PC-3 (cell line): ENCODE measurements around the gene RMND5B. TPM values are rescaled to one million over a fixed set of nuclear protein-coding genes. Genes with fewer than 3 reads are reported as not detected.

Experiments
- ATAC-seq: fragments of 200-7000 bp; cut with Tn5 transposase; 2 replicates; pipeline ENCODE4 v1.9.1; 2020; ENCODE audit warnings: mild to moderate bottlenecking, moderate library complexity
- BruUV-seq: library from RNA; stranded (reverse); fragments of 400-500 nt; replicated peaks from 2 replicates; lab custom pipeline; 2021; lab: Mats Ljungman, UMichigan
- CTCF ChIA-PET: fragments of 300-600 bp; sonication (Branson Sonifier 250); formaldehyde crosslinking; loops from one replicate; lab custom pipeline; 2022; ENCODE audit warnings: antibody characterized with exemption; lab: Charles Lee
- POLR2A ChIA-PET: fragments of 300-600 bp; sonication (Branson Sonifier 250); formaldehyde crosslinking; loops from one replicate; lab custom pipeline; 2022; ENCODE audit warnings: antibody characterized with exemption; ENCODE audit not compliant: unreplicated experiment; lab: Charles Lee
- DNase-seq: peaks from one replicate; pipeline ENCODE4 v3.0.0-alpha.2; 2015
- H2AFZ ChIP-seq: fragments of 300-600 bp; sonication (generic); 2 replicates; pipeline ENCODE4 v1.6.0; 2016; ENCODE audit warnings: antibody characterized with exemption, low read length
- H3F3A ChIP-seq: fragments of 300-600 bp; sonication (generic); one replicate; pipeline ENCODE4 v1.6.0; 2017; ENCODE audit warnings: antibody characterized with exemption, low read length, control low read depth, mild to moderate bottlenecking; ENCODE audit not compliant: unreplicated experiment
- H3K27ac ChIP-seq: fragments of 300-600 bp; sonication (generic); 2 replicates; pipeline ENCODE4 v1.5.1; 2016; ENCODE audit warnings: mild to moderate bottlenecking, low read length
- H3K27me3 ChIP-seq: fragments of 300-600 bp; sonication (generic); 2 replicates; pipeline ENCODE4 v1.6.1; 2016; ENCODE audit warnings: low read length, mixed read lengths
- H3K36me3 ChIP-seq: fragments of 300-600 bp; sonication (generic); 2 replicates; pipeline ENCODE4 v1.6.1; 2016; ENCODE audit warnings: low read depth, mixed run types, low read length, mixed read lengths
- H3K4me1 ChIP-seq: fragments of 300-600 bp; sonication (generic); 2 replicates; pipeline ENCODE4 v1.5.1; 2016; ENCODE audit warnings: low read length; ENCODE audit not compliant: insufficient read depth
- H3K4me2 ChIP-seq: fragments of 300-600 bp; sonication (generic); 2 replicates; pipeline ENCODE4 v1.6.0; 2016; ENCODE audit warnings: low read length
- H3K4me3 ChIP-seq: fragments of 300-600 bp; sonication (generic); 2 replicates; pipeline ENCODE4 v1.5.1; 2016; ENCODE audit warnings: mild to moderate bottlenecking, low read length, mixed read lengths
- H3K79me2 ChIP-seq: fragments of 300-600 bp; sonication (generic); 2 replicates; pipeline ENCODE4 v1.6.1; 2017; ENCODE audit warnings: low read length, mixed read lengths
- H3K9ac ChIP-seq: fragments of 300-600 bp; sonication (generic); 2 replicates; pipeline ENCODE4 v1.6.0; 2016; ENCODE audit warnings: mild to moderate bottlenecking, low read length
- H3K9me2 ChIP-seq: fragments of 300-600 bp; sonication (generic); replicated peaks from 2 replicates; pipeline ENCODE4 v1.6.1; 2016; ENCODE audit warnings: mixed run types, low read length, mixed read lengths
- H3K9me3 ChIP-seq: fragments of 300-600 bp; sonication (generic); 2 replicates; pipeline ENCODE4 v1.6.1; 2016; ENCODE audit warnings: low read length, mixed read lengths
- H4K20me1 ChIP-seq: fragments of 300-600 bp; sonication (generic); 2 replicates; pipeline ENCODE4 v1.6.1; 2016; ENCODE audit warnings: low read length, mixed read lengths
- EZH2 ChIP-seq: fragments of 300-600 bp; sonication (generic); IDR thresholded peaks from one replicate; pipeline ENCODE4 v1.6.1; 2017; ENCODE audit warnings: antibody characterized with exemption, mild to moderate bottlenecking, low read length; ENCODE audit not compliant: unreplicated experiment
- EZH2phosphoT487 ChIP-seq: fragments of 300-600 bp; sonication (generic); IDR thresholded peaks from 2 replicates; pipeline ENCODE4 v1.6.1; 2018; ENCODE audit warnings: mild to moderate bottlenecking, antibody characterized with exemption, low read length, borderline replicate concordance
- intact Hi-C: fragments of 100-400 bp; cut with micrococcal nuclease; formaldehyde crosslinking; loops from 2 replicates; pipeline ENCODE4 v1.9.0; 2023
- total RNA-seq: library from RNA; depleted of rRNA; stranded (reverse); fragments of >200 nt; gene quantifications from 2 replicates; pipeline ENCODE4 v1.2.3, GENCODE V29; 2014
- TF ChIP-seq, protein P1 (sequence below): fragments of 300-600 bp; sonication (generic); conservative IDR thresholded peaks from 2 replicates; pipeline ENCODE4 v1.5.1; 2017; ENCODE audit warnings: antibody characterized with exemption, low read depth, mild to moderate bottlenecking, low read length

RMND5B gene
- total RNA-seq, 1 experiment from 2014 or later: 33.2 TPM

DNA sequence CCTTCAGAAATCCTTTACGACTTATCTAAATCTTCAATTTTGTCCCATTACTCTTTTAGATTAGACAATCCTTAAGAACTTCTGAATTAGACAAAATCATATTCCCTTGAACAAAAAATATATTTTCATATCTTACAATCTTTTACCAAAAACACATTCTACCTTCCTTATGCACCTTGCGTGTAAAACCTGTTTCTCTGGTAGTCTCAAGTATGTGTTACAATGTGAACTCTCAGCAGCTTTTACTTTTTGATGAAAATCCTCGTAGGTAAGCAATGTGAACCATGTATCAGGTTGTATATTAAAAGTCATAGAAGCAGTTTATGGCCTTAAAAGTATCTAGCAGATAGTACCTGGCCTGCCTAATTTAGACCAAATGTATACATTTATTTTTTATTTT is 43.6 kb downstream of the RMND5B start:
- no peak overlapping the region for H3K4me2 ChIP-seq
- H3K27me3 ChIP-seq: no peaks in the 10 kb centered on the region
- no peak overlapping the region for H3K27ac ChIP-seq
- H3K4me3 ChIP-seq: no peak overlapping the region
- BruUV-seq: no TSS peak
- TF ChIP-seq, protein P1, sequence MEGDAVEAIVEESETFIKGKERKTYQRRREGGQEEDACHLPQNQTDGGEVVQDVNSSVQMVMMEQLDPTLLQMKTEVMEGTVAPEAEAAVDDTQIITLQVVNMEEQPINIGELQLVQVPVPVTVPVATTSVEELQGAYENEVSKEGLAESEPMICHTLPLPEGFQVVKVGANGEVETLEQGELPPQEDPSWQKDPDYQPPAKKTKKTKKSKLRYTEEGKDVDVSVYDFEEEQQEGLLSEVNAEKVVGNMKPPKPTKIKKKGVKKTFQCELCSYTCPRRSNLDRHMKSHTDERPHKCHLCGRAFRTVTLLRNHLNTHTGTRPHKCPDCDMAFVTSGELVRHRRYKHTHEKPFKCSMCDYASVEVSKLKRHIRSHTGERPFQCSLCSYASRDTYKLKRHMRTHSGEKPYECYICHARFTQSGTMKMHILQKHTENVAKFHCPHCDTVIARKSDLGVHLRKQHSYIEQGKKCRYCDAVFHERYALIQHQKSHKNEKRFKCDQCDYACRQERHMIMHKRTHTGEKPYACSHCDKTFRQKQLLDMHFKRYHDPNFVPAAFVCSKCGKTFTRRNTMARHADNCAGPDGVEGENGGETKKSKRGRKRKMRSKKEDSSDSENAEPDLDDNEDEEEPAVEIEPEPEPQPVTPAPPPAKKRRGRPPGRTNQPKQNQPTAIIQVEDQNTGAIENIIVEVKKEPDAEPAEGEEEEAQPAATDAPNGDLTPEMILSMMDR: no peak
- no peak for TF ChIP-seq EZH2phosphoT487
- TF ChIP-seq EZH2: no peak
- no peak for DNase-seq
- no peaks in the 10 kb centered on the region for H3K9me3 ChIP-seq
- H3K79me2 ChIP-seq: no peaks in the 10 kb centered on the region
- no peaks in the 10 kb centered on the region for H3K9me2 ChIP-seq
- no peaks in the 10 kb centered on the region for H3K4me1 ChIP-seq
- no peak overlapping the region for H3K9ac ChIP-seq
- no peak for ATAC-seq
- no peaks in the 10 kb centered on the region for H3F3A ChIP-seq
- intact Hi-C loops: no loop called here
- H4K20me1 ChIP-seq: no peaks in the 10 kb centered on the region
- no peaks in the 10 kb centered on the region for H3K36me3 ChIP-seq
- ChIA-PET CTCF (no interaction called here), POLR2A (no interaction called here)
- no peak overlapping the region for H2AFZ ChIP-seq

DNA sequence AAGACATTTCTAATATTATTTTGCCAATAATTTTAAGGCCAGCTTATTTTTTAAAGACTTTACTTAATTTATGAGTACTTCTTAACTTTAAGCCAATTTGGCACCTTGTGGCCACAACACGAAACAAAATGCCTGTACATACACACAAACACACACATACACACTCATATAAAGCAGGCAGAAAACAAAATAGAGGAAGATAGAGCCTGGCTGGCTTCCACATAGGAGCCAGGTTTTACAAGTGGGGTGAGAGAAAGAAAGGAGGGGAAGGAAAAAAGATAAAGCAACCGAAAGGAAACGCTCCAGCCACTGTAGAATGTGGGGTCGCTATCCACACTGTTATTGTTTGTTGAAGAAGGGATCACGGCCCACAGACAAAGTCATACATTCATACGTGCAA is 46.0 kb downstream of the RMND5B start:
- no TSS peak for BruUV-seq
- H3K27ac ChIP-seq: no peak overlapping the region
- TF ChIP-seq, protein P1: no peak
- TF ChIP-seq EZH2 (no peak), EZH2phosphoT487 (no peak)
- no peaks in the 10 kb centered on the region for H3K79me2 ChIP-seq
- DNase-seq: no peak
- intact Hi-C loops: no loop called here
- H3K27me3 ChIP-seq: no peaks in the 10 kb centered on the region
- H2AFZ ChIP-seq: no peak overlapping the region
- H3K4me1 ChIP-seq: no peaks in the 10 kb centered on the region
- no peaks in the 10 kb centered on the region for H4K20me1 ChIP-seq
- no peaks in the 10 kb centered on the region for H3F3A ChIP-seq
- ChIA-PET CTCF (no interaction called here), POLR2A (no interaction called here)
- no peaks in the 10 kb centered on the region for H3K9me2 ChIP-seq
- no peak overlapping the region for H3K4me3 ChIP-seq
- H3K9ac ChIP-seq: no peak overlapping the region
- ATAC-seq: no peak
- H3K9me3 ChIP-seq: no peaks in the 10 kb centered on the region
- no peak overlapping the region for H3K4me2 ChIP-seq
- no peaks in the 10 kb centered on the region for H3K36me3 ChIP-seq

DNA sequence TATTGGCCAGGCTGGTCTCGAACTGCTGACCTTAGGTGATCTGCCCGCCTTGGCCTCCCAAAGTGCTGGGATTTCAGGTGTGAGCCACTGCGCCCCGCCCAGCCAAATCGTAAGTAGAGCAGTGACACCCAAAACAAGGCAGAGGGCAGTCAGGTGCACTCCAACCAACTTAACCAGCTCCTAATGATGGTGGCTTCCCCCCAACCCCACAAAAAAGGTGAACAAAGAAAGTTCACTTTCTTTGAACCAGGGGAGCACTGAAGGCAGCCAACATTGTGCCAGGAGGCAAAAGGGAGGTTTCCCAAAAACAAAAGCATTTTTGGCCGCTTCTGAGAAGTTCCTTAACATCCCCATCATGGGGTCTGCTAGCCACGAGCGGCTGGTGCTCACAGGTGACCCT is 46.8 kb downstream of the RMND5B start:
- ChIA-PET POLR2A (no interaction called here), CTCF (no interaction called here)
- ATAC-seq (no peak), DNase-seq (no peak)
- intact Hi-C loops: no loop called here
- H2AFZ ChIP-seq: no peak overlapping the region
- no peaks in the 10 kb centered on the region for H3K27me3 ChIP-seq
- H3K27ac ChIP-seq: no peak overlapping the region
- H3K79me2 ChIP-seq: no peaks in the 10 kb centered on the region
- no peaks in the 10 kb centered on the region for H3K9me2 ChIP-seq
- H4K20me1 ChIP-seq: no peaks in the 10 kb centered on the region
- H3K9ac ChIP-seq: no peak overlapping the region
- no peaks in the 10 kb centered on the region for H3F3A ChIP-seq
- H3K4me2 ChIP-seq: no peak overlapping the region
- no TSS peak for BruUV-seq
- H3K4me3 ChIP-seq: no peak overlapping the region
- TF ChIP-seq EZH2phosphoT487: no peak
- TF ChIP-seq, protein P1: no peak
- no peaks in the 10 kb centered on the region for H3K36me3 ChIP-seq
- peaks cover 6% of the 10 kb centered on the region for H3K4me1 ChIP-seq
- no peaks in the 10 kb centered on the region for H3K9me3 ChIP-seq
